K562 (cell line): ENCODE data around the gene ZNRD2. TPM values are rescaled to one million over a fixed set of nuclear protein-coding genes. Genes with fewer than 3 reads are reported as not detected.

Source experiments
- ATAC-seq: fragments of 200-7000 bp; cut with Tn5 transposase; 3 replicates; pipeline ENCODE4 v1.9.1; 2020; ENCODE audit warnings: moderate library complexity
- BruUV-seq: library from RNA; stranded (reverse); fragments of 400-500 nt; replicated peaks from 2 replicates; lab custom pipeline; 2021; lab: Mats Ljungman, UMichigan
- CTCF ChIA-PET: fragments of 300-600 bp; formaldehyde crosslinking; extraction: SDS; loops from one replicate; lab custom pipeline; 2021; ENCODE audit warnings: low intra/inter-chr PET ratio; lab: Yijun Ruan, JAX
- POLR2A ChIA-PET: fragments of 300-600, 350-650 bp; sonication (Branson Sonifier 250); formaldehyde crosslinking; extraction: SDS; loops from one replicate; lab custom pipeline; 2021; ENCODE audit warnings: antibody characterized with exemption, inconsistent platforms; lab: Yijun Ruan, JAX
- DNase-seq, 4 experiments: peaks; one replicate each; pipeline versions ENCODE4 v3.0.0 to v3.0.0-alpha.2; 2011 to 2018; ENCODE audit warnings: low spot score in 3 of 4, mixed read lengths in 3 of 4; ENCODE audit errors: extremely low read depth in 1 of 4
- FAIRE-seq: peaks from 2 replicates; lab custom pipeline; 2011; peaks lifted over from hg19 to GRCh38; lab: Jason Lieb, UNC
- H2AFZ ChIP-seq: 2 replicates; pipeline ENCODE4 v1.6.0; 2011; ENCODE audit warnings: low read depth, low read length, control low read depth, inconsistent platforms
- H3K27ac ChIP-seq: fragments of 200-600 bp; 3 replicates; pipeline ENCODE4 v1.8.0; 2011; ENCODE audit warnings: low read depth, mild to moderate bottlenecking, control low read depth, inconsistent platforms, low read length, moderate library complexity, mixed read lengths; ENCODE audit errors: extremely low read depth
- H3K27me3 ChIP-seq, 2 experiments: fragments of 300-600 bp in 1 of 2; 2 replicates in 1 of 2; 3 replicates in 1 of 2; pipeline versions ENCODE4 v1.6.0 to v1.8.0; 2011; ENCODE audit warnings: inconsistent platforms in 2 of 2, low read length in 2 of 2, mild to moderate bottlenecking in 1 of 2, mixed read lengths in 1 of 2, moderate library complexity in 1 of 2; ENCODE audit not compliant: control insufficient read depth in 2 of 2, insufficient read depth in 2 of 2
- H3K36me3 ChIP-seq: fragments of 300-600 bp; 3 replicates; pipeline ENCODE4 v1.8.0; 2011; ENCODE audit warnings: mild to moderate bottlenecking, low read length, inconsistent platforms; ENCODE audit not compliant: control insufficient read depth, insufficient read depth
- H3K4me1 ChIP-seq, 2 experiments: fragments of 200-600 bp in 1 of 2; replicated peaks in 1 of 2; 2 replicates in 1 of 2; 3 replicates in 1 of 2; pipeline versions ENCODE4 v1.5.1 to v1.8.0; 2011; ENCODE audit warnings: inconsistent platforms in 2 of 2, low read length in 2 of 2, mild to moderate bottlenecking in 1 of 2, mixed read lengths in 1 of 2, moderate library complexity in 1 of 2; ENCODE audit not compliant: control insufficient read depth in 2 of 2, insufficient read depth in 2 of 2
- H3K4me2 ChIP-seq: 2 replicates; pipeline ENCODE4 v1.6.1; 2011; ENCODE audit warnings: low read length, control low read depth, inconsistent platforms, mixed read lengths; ENCODE audit not compliant: insufficient read depth
- H3K4me3 ChIP-seq: fragments of 200-600 bp; sonication (generic), shearing (Covaris generic); 2 replicates; pipeline ENCODE4 v1.5.1; 2016; ENCODE audit warnings: control low read depth, inconsistent platforms
- H3K79me2 ChIP-seq: fragments of 200-600 bp; 3 replicates; pipeline ENCODE4 v1.8.0; 2011; ENCODE audit warnings: low read length, inconsistent platforms; ENCODE audit not compliant: control insufficient read depth, insufficient read depth
- H3K9ac ChIP-seq, 2 experiments: 2 replicates each; pipeline versions ENCODE4 v1.6.0 to v1.6.1; 2011; ENCODE audit warnings: low read depth in 2 of 2, low read length in 2 of 2, control low read depth in 1 of 2, inconsistent platforms in 1 of 2, mild to moderate bottlenecking in 1 of 2, mixed read lengths in 1 of 2; ENCODE audit not compliant: insufficient read depth in 1 of 2
- H3K9me1 ChIP-seq: one replicate; pipeline ENCODE4 v1.6.0; 2011; ENCODE audit warnings: inconsistent platforms, mild to moderate bottlenecking, low read length, moderate library complexity; ENCODE audit not compliant: control insufficient read depth, insufficient read depth
- H3K9me3 ChIP-seq: replicated peaks from 2 replicates; pipeline ENCODE4 v1.5.1; 2011; ENCODE audit warnings: low read depth, low read length, inconsistent platforms; ENCODE audit not compliant: control insufficient read depth, insufficient read depth
- H4K20me1 ChIP-seq: replicated peaks from 2 replicates; pipeline ENCODE4 v1.6.1; 2011; ENCODE audit warnings: low read length, inconsistent platforms, mixed read lengths; ENCODE audit not compliant: control insufficient read depth, insufficient read depth
- ARID1B ChIP-seq: fragments of 450-650 bp; IDR thresholded peaks from 2 replicates; pipeline ENCODE4 v1.6.1; 2016; ENCODE audit warnings: antibody characterized with exemption, mild to moderate bottlenecking, inconsistent platforms
- ARID4B ChIP-seq: sonication (generic); formaldehyde crosslinking; IDR thresholded peaks from 2 replicates; pipeline ENCODE4 v1.8.0; 2022; ENCODE audit warnings: mild to moderate bottlenecking, missing genetic modification reagents
- DDX20 ChIP-seq: fragments of 450-650 bp; IDR thresholded peaks from 2 replicates; pipeline ENCODE4 v1.6.1; 2016; ENCODE audit warnings: missing genetic modification characterization, low read depth, mild to moderate bottlenecking, missing compliant biosample characterization, moderate library complexity
- ERF ChIP-seq: fragments of 450-650 bp; formaldehyde crosslinking; IDR thresholded peaks from 2 replicates; pipeline ENCODE4 v1.4.0; 2020; ENCODE audit warnings: mild to moderate bottlenecking, mixed read lengths
- FOXO4 ChIP-seq: fragments of 450-650 bp; formaldehyde crosslinking; IDR thresholded peaks from 2 replicates; pipeline ENCODE4 v1.4.0; 2020; ENCODE audit warnings: mild to moderate bottlenecking, moderate library complexity
- L3MBTL2 ChIP-seq: fragments of 450-650 bp; IDR thresholded peaks from 2 replicates; pipeline ENCODE4 v1.6.1; 2016; ENCODE audit warnings: mild to moderate bottlenecking, moderate library complexity
- MTA3 ChIP-seq: fragments of 450-650 bp; formaldehyde crosslinking; IDR thresholded peaks from 2 replicates; pipeline ENCODE4 v1.6.1; 2017; ENCODE audit warnings: mild to moderate bottlenecking, borderline replicate concordance
- PHF8 ChIP-seq: fragments of 200-600 bp; sonication (generic); IDR thresholded peaks from 2 replicates; pipeline ENCODE4 v1.6.1; 2012; ENCODE audit warnings: mixed run types, mild to moderate bottlenecking, inconsistent platforms, low read length, moderate library complexity, borderline replicate concordance
- POLR2G ChIP-seq: fragments of 200-400 bp; formaldehyde crosslinking; IDR thresholded peaks from 2 replicates; pipeline ENCODE4 v1.6.1; 2017; ENCODE audit warnings: low read depth, mild to moderate bottlenecking, antibody characterized with exemption, low read length, moderate library complexity
- RB1 ChIP-seq: fragments of 450-650 bp; IDR thresholded peaks from 2 replicates; pipeline ENCODE4 v1.6.1; 2017; ENCODE audit warnings: low read depth, mild to moderate bottlenecking
- RBM39 ChIP-seq: fragments of 200-400 bp; formaldehyde crosslinking; optimal IDR thresholded peaks from 2 replicates; pipeline ENCODE3; 2018; ENCODE audit warnings: low read depth, low read length
- SMAD4 ChIP-seq: fragments of 250-450 bp; sonication (Bioruptor Pico); conservative IDR thresholded peaks from 2 replicates; pipeline ENCODE4 v1.8.0; 2021; ENCODE audit warnings: inconsistent platforms, mild to moderate bottlenecking, moderate library complexity
- SRSF7 ChIP-seq: fragments of 200-400 bp; formaldehyde crosslinking; optimal IDR thresholded peaks from 2 replicates; pipeline ENCODE3; 2017; ENCODE audit warnings: mild to moderate bottlenecking, low read depth, low read length
- ZBTB7A ChIP-seq: IDR thresholded peaks from 2 replicates; pipeline ENCODE4 v1.6.1; 2011; ENCODE audit warnings: low read depth, mild to moderate bottlenecking, low read length, moderate library complexity, borderline replicate concordance; ENCODE audit not compliant: control insufficient read depth
- ZNF124 ChIP-seq: sonication (generic); formaldehyde crosslinking; IDR thresholded peaks from 2 replicates; pipeline ENCODE4 v1.8.1; 2022; ENCODE audit warnings: missing genetic modification reagents
- ZNF551 ChIP-seq: fragments of 250-450 bp; sonication (Bioruptor Pico); IDR thresholded peaks from 2 replicates; pipeline ENCODE4 v1.5.0; 2021; ENCODE audit warnings: mild to moderate bottlenecking, moderate library complexity
- WGBS: fragments of 100-300 bp; shearing (Covaris generic); methylation state at CpG from one replicate; pipeline ENCODE4 v1.1.6; 2016; ENCODE audit warnings: low coverage, mixed read lengths; ENCODE audit not compliant: insufficient coverage; ENCODE audit errors: missing lambda C conversion rate; 5-methylcytosine and 5-hydroxymethylcytosine counted together
- in situ Hi-C: fragments of 300-500 bp; cut with MboI; formaldehyde crosslinking; loops from 4 replicates; pipeline ENCODE4 v1.15.0; 2018; ENCODE audit warnings: inconsistent platforms, mixed read lengths
- intact Hi-C: fragments of 100-400 bp; cut with micrococcal nuclease; formaldehyde crosslinking; loops from 2 replicates; pipeline ENCODE4 v1.14.2; 2022
- polyA plus RNA-seq, 8 experiments: library from polyadenylated mRNA; depleted of rRNA in 4 of 8; stranded (reverse) in 5 of 8; unstranded in 3 of 8; fragments of >200 nt; fragmentation: Nextera tagmentation in 2 of 8; fragmentation: Illumina TruSeq in 1 of 8; extraction: Ambion mirVana in 2 of 8; extraction: Trizol in 1 of 8; gene quantifications; 2 replicates each; pipeline versions ENCODE4 v1.2.1 to v1.2.3, GENCODE V29; 2011 to 2014; ENCODE audit warnings: inconsistent platforms in 1 of 8, missing spikeins in 1 of 8
- total RNA-seq, 7 experiments: library from RNA; depleted of rRNA in 6 of 7; stranded (reverse); fragments of >200 nt in 6 of 7; fragmentation: Illumina TruSeq in 2 of 7; extraction: Trizol in 2 of 7; gene quantifications; 2 replicates each; pipeline versions ENCODE4 v1.2.1 to v1.2.3, GENCODE V29; 2011 to 2021; ENCODE audit warnings: low replicate concordance in 1 of 7

ZNRD2 gene
- total and polyA plus RNA-seq, 9 of the 15 experiments (the other 6 are each of a cell fraction or from before 2014, with no cell fraction given), result 13.4 to 129 (median 60.4) TPM

DNA sequence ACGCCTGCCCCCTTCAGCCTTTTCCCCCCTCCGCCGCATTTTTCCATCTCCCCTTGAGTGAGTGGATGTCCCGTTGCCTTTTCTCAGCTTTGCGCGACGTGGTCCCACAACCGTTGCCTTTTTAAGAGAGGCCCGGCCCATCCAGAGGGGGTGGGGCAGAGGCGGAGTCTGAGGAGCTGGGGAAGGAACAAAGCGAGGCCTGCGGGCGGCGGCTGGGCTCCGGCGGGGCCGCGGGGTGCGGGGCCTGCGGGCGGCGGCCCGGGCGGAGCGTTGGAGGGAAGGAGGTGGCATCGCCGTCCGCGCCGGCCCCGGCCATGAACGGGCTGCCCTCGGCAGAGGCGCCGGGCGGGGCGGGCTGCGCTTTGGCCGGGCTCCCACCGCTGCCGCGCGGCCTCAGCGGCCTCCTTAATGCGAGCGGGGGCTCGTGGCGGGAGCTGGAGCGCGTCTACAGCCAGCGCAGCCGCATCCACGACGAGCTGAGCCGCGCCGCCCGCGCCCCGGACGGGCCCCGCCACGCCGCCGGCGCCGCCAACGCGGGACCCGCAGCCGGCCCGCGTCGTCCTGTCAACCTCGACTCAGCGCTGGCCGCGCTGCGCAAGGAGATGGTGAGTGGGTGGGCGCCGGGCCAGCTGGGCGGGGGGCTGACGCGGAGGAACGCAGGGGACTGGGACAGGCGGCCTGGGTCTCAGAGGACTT is 2.2 kb downstream of the ZNRD2 start, which contains the start of gene FAM89B:
Gene FAM89B, plus strand, starts transcription at position 183 of the 696 bp plus-strand sequence. Its CDS starts 132 bp downstream, at position 315.
- H3K4me2 ChIP-seq, result peak within 1 kb of the TSS; percentile 99
- in situ Hi-C loops, result no loop called here
- DNase-seq (peak; percentile 63 to 92 (median 76)), ATAC-seq (peak; percentile 50), FAIRE-seq (peak; percentile 26)
- no peaks in the 10 kb centered on the region; a peak in 1 of 5 replicates for H3K27me3 ChIP-seq
- WGBS, result under 1% methylated on average over 22 of the region's 86 CpGs
- H3K36me3 ChIP-seq, result peaks cover 19% of the 10 kb centered on the region; the same call in 2 of the 3 replicates
- CTCF ChIA-PET, result interaction anchor here (0.6 to 6.5 kb wide), 2 partner anchors 32 to 415 kb away, joined by 4 to 63 read pairs; no protein-coding TSS in a partner anchor
- peaks cover 5% of the 10 kb centered on the region for H3K9me1 ChIP-seq
- POLR2A ChIA-PET, result interaction anchor here (0.6 to 4.7 kb wide), 8 partner anchors 12 to 213 kb away, joined by 3 to 35 read pairs (median 8); partner anchors contain the start of gene MALAT1
- no TSS peak for BruUV-seq
- intact Hi-C loops, result loop anchor here (5.0 kb wide), 2 partner anchors 45 to 100 kb away; partner anchors contain the start of gene SCYL1
- peaks cover 53 to 82% of the 10 kb centered on the region in 2 experiments for H3K4me1 ChIP-seq
- H3K9ac ChIP-seq, result peak within 1 kb of the TSS; percentile 82 to 98
- H2AFZ ChIP-seq, result no peak within 1 kb of the TSS
- H3K79me2 ChIP-seq, result peaks cover 73% of the 10 kb centered on the region
- peak within 1 kb of the TSS; percentile 59; the same call in 2 of the 3 replicates for H3K27ac ChIP-seq
- peak within 1 kb of the TSS; percentile 65 for H3K4me3 ChIP-seq
- H4K20me1 ChIP-seq, result peaks cover 6% of the 10 kb centered on the region
- no peaks in the 10 kb centered on the region for H3K9me3 ChIP-seq
- no peak for TF ChIP-seq FOXO4 (CRISPR knock-in tag)
- peak; percentile 63 for TF ChIP-seq ARID4B (CRISPR knock-in tag)
- TF ChIP-seq PHF8, result peak; percentile 70; the same call in 1 of the 2 replicates
- no peak for TF ChIP-seq RBM39
- no peak for TF ChIP-seq DDX20 (tag)
- peak; percentile 72 for TF ChIP-seq POLR2G
- 0 out of 2 replicates have a peak, but pooled peaks have one; percentile 81 for TF ChIP-seq ERF (CRISPR knock-in tag)
- no peak for TF ChIP-seq ZNF551 (CRISPR knock-in tag)
- TF ChIP-seq ZBTB7A, result peak; percentile 71; the same call in 1 of the 2 replicates
- TF ChIP-seq SRSF7, result no peak
- TF ChIP-seq ARID1B, result no peak
- no peak for TF ChIP-seq ZNF124 (CRISPR knock-in tag)
- peak; percentile 16; the same call in 1 of the 2 replicates for TF ChIP-seq L3MBTL2
- TF ChIP-seq RB1, result peak; percentile 74; the same call in 1 of the 2 replicates
- no peak for TF ChIP-seq MTA3
- TF ChIP-seq SMAD4 (CRISPR knock-in tag), result peak; percentile 74
